HTR-8/SVneo (cell line): ENCODE results near the gene GLIPR1L2.
"Not testable (repeated sequence)": the region's sequence is repeated elsewhere in the genome, so short reads cannot be mapped to it uniquely, and the experiment has no call there.

Source experiments
- DNase-seq: peaks from one replicate; pipeline ENCODE4 v3.0.0; 2011; ENCODE audit warnings: low spot score, mixed read lengths; ENCODE audit not compliant: insufficient read length
- FAIRE-seq: peaks from 2 replicates; lab custom pipeline; 2011; peaks lifted over from hg19 to GRCh38; lab: Jason Lieb, UNC

GLIPR1L2 gene

GRCh38 chr12:75428767-75429166 is 37.9 kb downstream of the GLIPR1L2 start:
- no peak for FAIRE-seq

GRCh38 chr12:75432924-75433323 is 42.0 kb downstream of the GLIPR1L2 start:
- DNase-seq, result no peak
- no peak for FAIRE-seq

More at GRCh38 chr12:75428767-75429166, 37.9 kb downstream of the GLIPR1L2 start:
- DNase-seq, result no peak

DNA sequence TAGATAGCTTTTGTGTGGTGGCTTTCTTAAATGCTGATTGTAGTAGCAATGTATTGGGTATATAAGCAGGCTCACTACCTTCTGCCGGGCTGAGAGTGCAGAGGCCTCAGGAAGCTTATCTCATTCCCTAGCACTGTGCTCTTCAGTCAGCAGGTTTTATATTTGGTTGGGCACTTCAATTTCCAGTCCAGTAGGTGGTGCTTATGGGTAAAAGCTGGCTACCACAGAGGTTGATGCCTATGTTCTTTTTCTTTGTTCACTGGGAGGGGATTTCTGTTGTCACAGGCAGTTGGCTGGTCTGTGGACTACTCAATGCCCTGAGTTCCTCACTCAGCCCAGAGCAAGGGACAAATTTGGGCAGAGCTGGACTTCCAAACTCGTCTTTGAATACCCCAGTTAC is 46.7 kb downstream of the GLIPR1L2 start:
- FAIRE-seq (no peak), DNase-seq (no peak)

- FAIRE-seq, result no peak
- DNase-seq, result no peak
These were observed 47.3 kb downstream of the GLIPR1L2 start for GRCh38 chr12:75438059-75438754.

DNA sequence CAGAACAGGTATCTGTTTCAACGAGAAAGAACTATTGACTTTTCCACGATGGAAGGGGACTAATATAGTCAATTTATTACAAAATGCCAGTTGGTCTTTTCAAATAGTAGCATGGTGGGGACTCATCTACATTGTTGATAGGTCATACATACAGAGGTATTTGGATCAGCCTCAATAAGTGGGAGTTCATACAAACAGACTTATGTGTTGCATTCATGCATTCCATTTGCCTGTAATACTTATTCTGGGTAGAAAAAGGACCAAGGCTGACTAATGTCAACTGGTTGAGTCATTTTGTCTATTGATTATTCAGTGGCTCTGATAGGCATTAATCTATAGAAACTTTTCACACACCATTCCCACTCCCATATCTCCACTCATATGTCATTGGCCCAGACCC is 48.2 kb downstream of the GLIPR1L2 start:
- no peak for DNase-seq
- FAIRE-seq, result no peak

DNA sequence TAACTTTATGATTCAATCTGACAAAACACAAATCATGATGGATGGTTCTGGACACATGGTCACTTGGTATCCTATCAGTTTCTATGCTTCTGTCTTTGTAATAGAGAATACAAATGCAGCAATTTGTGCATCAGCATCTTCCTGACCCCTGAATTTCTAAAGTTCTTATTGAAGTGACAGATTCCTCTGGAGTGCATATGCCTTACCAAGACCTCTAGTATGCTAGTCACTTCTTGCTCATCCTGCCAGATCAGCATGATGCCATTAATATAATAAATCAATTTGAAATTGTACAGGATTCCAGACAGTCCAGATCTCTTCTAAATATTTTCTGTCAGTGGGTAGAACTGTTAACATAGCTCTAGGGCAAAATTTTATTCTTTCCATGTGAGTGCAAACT is 49.0 kb downstream of the GLIPR1L2 start:
- no peak for DNase-seq
- FAIRE-seq, result no peak

- not testable (repeated sequence) for FAIRE-seq, DNase-seq
These were observed 51.0 kb downstream of the GLIPR1L2 start for GRCh38 chr12:75441687-75442449.

GRCh38 chr12:75442454-75442853 is 51.6 kb downstream of the GLIPR1L2 start:
- not testable (repeated sequence) for FAIRE-seq, DNase-seq

- DNase-seq (no peak), FAIRE-seq (no peak)
These were observed 52.8 kb downstream of the GLIPR1L2 start for GRCh38 chr12:75443709-75444108.

DNA sequence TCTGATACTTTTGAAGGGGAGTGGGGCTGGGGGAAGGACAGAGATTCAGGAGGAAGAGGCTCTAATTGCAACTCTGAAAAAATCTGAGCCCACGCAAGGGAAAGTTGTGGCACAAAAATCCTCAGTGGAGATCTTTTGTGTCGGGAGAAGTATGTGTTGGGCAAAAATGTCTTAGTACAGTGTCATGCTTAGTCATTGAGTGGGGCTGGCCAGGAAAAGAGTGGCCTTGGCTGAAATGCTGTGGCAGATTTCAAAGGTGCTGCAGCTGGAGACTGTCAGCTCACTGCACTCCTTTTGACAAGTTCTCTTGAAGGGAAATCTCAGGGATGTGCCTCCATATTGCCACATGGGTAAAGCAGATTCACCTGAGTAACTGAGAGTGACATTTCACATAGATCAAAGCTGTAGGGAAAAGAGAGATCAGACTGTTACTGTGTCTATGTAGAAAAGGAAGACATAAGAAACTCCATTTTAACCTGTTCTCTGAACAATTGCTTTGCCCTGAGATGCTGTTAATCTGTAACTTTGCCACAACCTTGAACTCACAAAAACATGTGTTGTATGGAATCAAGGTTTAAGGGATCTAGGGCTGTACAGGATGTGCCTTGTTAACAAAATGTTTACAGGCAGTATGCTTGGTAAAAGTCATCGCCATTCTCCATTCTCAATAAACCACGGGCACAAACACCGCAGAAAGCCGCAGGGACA is 53.7 kb downstream of the GLIPR1L2 start:
- FAIRE-seq (no peak), DNase-seq (no peak)

- not testable (repeated sequence) for DNase-seq, FAIRE-seq
These were observed 54.2 kb downstream of the GLIPR1L2 start for GRCh38 chr12:75445137-75445507.

DNA sequence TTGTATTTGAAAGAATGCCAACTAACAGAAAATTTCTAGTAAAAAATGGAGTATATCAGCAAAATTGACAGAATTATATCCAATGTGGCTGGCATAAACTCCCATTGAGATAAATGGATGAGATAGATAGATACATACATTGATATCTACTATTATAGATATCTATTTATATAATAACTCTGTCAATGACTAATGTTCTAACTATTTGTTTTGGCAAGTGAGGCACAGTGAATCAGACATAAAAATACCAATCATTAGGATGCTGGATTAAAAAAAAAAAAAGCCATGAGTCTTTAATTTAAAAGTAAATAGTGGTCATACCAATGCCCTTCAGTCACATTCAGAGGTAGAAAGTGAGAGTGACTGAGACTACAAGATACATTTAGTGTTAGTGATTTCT is 56.0 kb downstream of the GLIPR1L2 start:
- no peak for FAIRE-seq
- no peak for DNase-seq

DNA sequence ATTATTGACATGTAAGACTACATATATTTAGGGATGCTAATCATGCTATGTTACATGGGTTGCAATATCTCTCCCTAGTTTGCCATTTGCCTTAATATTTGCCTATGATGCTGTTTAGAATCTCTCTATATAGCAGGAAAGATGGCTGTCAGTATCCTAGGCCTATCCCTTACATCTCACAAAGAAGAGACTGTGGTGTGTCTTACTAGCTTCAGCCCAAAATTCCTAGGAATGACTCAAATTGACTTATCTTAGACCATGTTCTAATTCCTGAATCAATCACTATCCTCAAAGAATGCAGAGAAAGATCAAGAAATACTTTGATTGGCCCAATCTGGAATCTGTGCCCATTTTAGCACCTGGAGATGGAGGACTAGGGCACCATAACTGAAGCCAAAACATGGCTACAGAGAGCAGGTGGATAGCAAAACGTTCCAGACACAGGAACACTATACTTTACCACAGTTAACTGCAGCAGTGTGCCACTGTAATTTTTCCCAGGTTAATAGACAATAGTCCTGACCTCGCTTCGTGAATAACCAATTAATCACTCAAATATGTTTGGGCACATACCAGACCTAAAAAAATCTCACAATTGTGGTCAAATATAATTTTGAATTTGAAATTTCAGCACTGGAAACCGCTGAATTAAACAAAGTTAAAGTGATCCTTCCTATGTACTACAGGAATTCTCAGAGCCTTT is 57.0 kb downstream of the GLIPR1L2 start:
- DNase-seq, result no peak
- no peak for FAIRE-seq

DNA sequence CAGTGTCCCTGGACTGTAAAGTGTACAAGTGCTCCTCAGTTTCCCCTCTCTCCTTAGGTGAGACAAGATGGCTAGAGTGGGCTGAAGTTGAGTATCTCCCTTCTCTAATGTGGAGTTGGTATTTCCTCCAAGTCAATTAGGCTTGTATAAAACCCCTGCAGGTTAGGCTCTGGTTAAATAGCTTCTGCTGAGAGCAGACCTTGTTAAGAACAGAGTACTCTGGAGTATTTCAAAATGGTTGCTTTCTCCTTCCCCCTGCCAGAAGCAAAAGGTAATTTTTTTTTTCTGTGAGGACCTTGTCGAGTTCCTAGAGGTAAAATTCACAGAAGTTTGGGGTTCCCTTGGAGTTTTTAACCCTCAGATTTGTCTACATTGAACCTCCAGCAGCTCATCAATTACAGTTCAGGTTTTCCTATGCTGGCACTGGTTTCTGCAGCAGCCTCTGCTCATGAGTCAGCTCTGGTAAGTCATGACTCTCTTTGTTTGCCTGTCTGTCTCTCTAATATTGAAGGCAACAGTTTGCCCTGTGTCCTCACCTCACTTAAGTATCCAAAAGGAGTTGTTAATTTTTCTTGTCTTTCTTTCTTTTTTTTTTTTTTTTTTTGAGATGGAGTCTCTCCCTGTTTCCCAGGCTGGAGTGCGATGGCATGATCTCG is 61.9 kb downstream of the GLIPR1L2 start:
- no peak for DNase-seq
- FAIRE-seq, result no peak

DNA sequence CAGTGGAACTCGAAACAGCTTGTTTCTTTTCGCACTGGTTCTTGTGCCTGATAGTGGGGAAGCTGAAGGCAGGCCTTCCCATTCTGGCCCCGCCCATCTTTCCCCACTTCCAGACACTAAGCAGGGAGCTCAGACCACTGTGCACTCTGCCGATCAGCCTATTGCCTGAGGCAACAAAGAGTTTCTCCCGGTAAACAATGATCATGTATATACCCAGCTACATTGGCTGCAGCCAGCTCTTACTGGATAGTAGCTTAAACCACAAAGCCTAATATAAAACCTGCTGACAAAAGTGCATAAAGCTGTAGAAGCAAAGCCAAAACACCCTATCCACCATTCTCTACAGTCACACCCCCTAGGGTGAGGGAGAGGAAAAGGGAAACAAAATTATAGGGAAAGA is 65.0 kb downstream of the GLIPR1L2 start:
- FAIRE-seq, result no peak
- DNase-seq, result no peak

- DNase-seq, result no peak
- no peak for FAIRE-seq
These were observed 66.3 kb downstream of the GLIPR1L2 start for GRCh38 chr12:75457191-75457590.

GRCh38 chr12:75457866-75458265 is 67.0 kb downstream of the GLIPR1L2 start:
- FAIRE-seq, result not testable (repeated sequence)

DNA sequence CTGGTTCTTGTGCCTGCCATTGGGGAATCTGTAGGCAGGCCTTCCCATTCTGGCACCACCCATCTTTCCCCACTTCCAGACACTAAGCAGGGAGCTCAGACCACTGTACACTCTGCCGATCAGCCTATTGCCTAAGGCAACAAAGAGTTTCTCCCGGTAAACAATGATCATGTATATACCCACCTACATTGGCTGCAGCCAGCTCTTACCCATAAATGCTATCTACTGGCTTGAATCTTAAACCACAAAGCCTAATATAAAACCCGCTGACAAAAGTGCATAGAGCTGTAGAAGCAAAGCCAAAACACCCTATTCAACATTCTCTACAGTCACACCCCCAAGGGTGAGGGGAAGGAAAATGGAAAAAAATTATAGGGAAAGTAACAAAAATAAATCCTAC is 68.9 kb downstream of the GLIPR1L2 start:
- FAIRE-seq, result peak; percentile 65
- no peak for DNase-seq

More at GRCh38 chr12:75457866-75458265, 67.0 kb downstream of the GLIPR1L2 start:
- DNase-seq, result not testable (repeated sequence)

- FAIRE-seq (no peak), DNase-seq (no peak)
These were observed 69.3 kb downstream of the GLIPR1L2 start for GRCh38 chr12:75460204-75460603.
